GM23338 (cell line): ENCODE results near the gene OR5B12.

Source experiments
- EZH2 ChIP-seq: fragments of 200-600 bp; sonication (generic); IDR thresholded peaks from one replicate; pipeline ENCODE4 v1.8.0; 2017; ENCODE audit warnings: antibody characterized with exemption, mild to moderate bottlenecking, low read depth; ENCODE audit not compliant: unreplicated experiment
- EZH2phosphoT487 ChIP-seq: fragments of 200-600 bp; sonication (generic); IDR thresholded peaks from one replicate; pipeline ENCODE4 v1.8.1; 2018; ENCODE audit warnings: antibody characterized with exemption; ENCODE audit not compliant: unreplicated experiment
- TF ChIP-seq, protein P1 (sequence below), 2 experiments: fragments of 200-600 bp in 1 of 2; sonication (generic) in 1 of 2; conservative IDR thresholded peaks; 2 replicates each; pipeline versions ENCODE4 v1.5.1 to v1.6.1; 2016 to 2017; ENCODE audit warnings: antibody characterized with exemption in 2 of 2, low read depth in 2 of 2, mild to moderate bottlenecking in 2 of 2, moderate library complexity in 1 of 2
- TF ChIP-seq, protein P2 (sequence below): IDR thresholded peaks from one replicate; pipeline ENCODE4 v1.6.1; 2018; ENCODE audit warnings: antibody characterized with exemption; ENCODE audit not compliant: unreplicated experiment
- TF ChIP-seq, protein P3 (sequence below): IDR thresholded peaks from 2 replicates; pipeline ENCODE4 v1.6.1; 2016; ENCODE audit warnings: antibody characterized with exemption

- TF ChIP-seq, protein P1, sequence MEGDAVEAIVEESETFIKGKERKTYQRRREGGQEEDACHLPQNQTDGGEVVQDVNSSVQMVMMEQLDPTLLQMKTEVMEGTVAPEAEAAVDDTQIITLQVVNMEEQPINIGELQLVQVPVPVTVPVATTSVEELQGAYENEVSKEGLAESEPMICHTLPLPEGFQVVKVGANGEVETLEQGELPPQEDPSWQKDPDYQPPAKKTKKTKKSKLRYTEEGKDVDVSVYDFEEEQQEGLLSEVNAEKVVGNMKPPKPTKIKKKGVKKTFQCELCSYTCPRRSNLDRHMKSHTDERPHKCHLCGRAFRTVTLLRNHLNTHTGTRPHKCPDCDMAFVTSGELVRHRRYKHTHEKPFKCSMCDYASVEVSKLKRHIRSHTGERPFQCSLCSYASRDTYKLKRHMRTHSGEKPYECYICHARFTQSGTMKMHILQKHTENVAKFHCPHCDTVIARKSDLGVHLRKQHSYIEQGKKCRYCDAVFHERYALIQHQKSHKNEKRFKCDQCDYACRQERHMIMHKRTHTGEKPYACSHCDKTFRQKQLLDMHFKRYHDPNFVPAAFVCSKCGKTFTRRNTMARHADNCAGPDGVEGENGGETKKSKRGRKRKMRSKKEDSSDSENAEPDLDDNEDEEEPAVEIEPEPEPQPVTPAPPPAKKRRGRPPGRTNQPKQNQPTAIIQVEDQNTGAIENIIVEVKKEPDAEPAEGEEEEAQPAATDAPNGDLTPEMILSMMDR (conservative IDR thresholded peaks at IDR 0.05; ENCODE audit: low read depth in 2 of 2): no peak
- TF ChIP-seq, protein P2, sequence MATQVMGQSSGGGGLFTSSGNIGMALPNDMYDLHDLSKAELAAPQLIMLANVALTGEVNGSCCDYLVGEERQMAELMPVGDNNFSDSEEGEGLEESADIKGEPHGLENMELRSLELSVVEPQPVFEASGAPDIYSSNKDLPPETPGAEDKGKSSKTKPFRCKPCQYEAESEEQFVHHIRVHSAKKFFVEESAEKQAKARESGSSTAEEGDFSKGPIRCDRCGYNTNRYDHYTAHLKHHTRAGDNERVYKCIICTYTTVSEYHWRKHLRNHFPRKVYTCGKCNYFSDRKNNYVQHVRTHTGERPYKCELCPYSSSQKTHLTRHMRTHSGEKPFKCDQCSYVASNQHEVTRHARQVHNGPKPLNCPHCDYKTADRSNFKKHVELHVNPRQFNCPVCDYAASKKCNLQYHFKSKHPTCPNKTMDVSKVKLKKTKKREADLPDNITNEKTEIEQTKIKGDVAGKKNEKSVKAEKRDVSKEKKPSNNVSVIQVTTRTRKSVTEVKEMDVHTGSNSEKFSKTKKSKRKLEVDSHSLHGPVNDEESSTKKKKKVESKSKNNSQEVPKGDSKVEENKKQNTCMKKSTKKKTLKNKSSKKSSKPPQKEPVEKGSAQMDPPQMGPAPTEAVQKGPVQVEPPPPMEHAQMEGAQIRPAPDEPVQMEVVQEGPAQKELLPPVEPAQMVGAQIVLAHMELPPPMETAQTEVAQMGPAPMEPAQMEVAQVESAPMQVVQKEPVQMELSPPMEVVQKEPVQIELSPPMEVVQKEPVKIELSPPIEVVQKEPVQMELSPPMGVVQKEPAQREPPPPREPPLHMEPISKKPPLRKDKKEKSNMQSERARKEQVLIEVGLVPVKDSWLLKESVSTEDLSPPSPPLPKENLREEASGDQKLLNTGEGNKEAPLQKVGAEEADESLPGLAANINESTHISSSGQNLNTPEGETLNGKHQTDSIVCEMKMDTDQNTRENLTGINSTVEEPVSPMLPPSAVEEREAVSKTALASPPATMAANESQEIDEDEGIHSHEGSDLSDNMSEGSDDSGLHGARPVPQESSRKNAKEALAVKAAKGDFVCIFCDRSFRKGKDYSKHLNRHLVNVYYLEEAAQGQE: no peak
- TF ChIP-seq EZH2 (no peak), EZH2phosphoT487 (no peak)
- TF ChIP-seq, protein P3, sequence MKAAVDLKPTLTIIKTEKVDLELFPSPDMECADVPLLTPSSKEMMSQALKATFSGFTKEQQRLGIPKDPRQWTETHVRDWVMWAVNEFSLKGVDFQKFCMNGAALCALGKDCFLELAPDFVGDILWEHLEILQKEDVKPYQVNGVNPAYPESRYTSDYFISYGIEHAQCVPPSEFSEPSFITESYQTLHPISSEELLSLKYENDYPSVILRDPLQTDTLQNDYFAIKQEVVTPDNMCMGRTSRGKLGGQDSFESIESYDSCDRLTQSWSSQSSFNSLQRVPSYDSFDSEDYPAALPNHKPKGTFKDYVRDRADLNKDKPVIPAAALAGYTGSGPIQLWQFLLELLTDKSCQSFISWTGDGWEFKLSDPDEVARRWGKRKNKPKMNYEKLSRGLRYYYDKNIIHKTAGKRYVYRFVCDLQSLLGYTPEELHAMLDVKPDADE: no peak
Measured at GRCh38 chr11:58487170-58487569, 45.1 kb upstream of the OR5B12 start.
